GM20431 (cell line): ENCODE data around the gene PLSCR3.

Experiments
- in situ Hi-C: fragments of 300-500 bp; cut with MseI, MboI; formaldehyde crosslinking; loops from one replicate; pipeline ENCODE4 v1.15.0; 2020; ENCODE audit warnings: low sequenced_read_pairs; ENCODE audit not compliant: unreplicated experiment

The PLSCR3 gene

DNA sequence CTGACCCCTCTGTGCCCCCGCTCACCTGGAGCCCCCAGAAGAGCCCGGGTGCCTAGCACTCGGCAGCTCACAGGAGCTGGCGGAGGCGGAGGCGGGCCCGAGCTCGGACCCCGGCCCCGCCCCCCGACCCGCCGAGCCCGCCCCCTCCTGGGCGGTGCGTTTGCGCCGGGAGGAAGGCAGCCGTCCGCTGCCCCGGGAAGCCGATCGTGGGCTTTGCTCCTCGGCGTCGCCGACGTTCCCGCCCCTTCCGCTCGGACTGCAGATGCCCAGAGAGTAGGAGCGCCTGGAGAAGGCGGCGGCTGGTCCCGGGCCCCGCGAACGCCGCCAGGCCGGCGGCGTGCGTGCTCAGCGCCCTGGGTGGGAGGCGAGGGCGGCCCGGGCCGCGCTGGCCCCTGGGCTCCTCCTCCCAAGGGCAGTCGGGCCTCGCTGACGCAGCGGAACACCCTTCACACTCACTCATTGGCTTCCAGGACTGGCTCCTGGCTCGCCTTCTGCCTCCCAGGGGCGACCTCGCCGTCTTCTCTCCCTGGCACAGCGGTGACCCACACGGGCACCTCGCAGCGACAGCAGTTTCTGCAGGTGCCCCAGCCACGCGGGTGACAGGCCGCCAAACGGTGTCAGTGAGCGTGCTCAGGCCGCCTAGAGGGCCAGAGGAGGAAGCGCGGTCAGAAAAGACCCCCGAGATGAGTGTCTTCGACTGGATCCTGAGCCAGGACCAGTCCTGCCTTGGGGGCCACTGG lies at the start of gene PLSCR3:
Gene PLSCR3, minus strand, starts transcription at position 74 of the 740 bp plus-strand sequence. CDS start 415 bp downstream, outside the sequence.
- in situ Hi-C loops: no loop called here

DNA sequence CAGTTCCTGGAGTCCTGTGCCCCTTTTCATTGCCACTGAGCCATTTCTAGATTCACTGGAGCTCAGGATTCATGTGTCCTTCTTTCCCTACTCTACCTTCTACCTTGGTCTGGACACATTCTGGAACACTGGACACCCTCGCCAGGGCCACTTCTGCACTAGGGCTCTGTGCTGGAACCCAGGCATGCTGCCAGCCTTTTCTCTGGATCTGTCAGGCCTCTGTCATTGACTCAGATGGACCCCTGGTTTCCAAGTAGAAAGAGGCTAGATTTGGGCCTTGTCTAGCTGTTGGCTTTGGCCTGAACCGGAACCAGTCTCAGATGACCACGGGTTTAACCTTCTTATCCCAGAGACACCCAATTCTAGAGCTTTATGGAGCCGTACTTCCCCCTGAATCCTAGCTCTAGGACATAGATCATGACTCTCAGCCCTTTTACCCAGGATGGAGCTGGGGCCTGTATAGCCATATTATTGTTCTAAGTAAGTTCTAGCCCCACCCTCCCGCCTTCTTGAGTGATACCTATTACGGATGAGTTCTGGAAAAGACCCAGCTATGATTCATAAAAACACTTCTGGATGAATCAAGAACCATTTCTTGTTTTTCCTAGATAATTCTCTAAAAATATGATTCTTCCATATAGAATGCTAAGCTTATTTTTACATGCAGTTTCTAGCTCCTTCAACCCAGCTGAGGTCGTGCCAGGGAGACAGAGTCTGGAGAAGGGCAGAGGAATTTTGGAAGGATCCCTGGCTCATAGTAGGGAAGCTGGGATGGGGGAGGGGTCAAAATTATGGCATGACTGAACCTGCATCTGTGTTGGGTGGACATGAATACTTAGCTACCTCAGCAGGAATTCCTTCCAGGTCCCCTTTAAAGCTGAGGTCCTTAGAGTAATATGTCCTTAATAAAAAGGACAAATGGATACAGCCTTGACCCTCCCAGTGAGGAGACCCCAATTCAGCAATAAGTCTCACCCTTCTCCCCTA lies 49.5 kb upstream of the PLSCR3 start:
- in situ Hi-C loops: no loop called here

DNA sequence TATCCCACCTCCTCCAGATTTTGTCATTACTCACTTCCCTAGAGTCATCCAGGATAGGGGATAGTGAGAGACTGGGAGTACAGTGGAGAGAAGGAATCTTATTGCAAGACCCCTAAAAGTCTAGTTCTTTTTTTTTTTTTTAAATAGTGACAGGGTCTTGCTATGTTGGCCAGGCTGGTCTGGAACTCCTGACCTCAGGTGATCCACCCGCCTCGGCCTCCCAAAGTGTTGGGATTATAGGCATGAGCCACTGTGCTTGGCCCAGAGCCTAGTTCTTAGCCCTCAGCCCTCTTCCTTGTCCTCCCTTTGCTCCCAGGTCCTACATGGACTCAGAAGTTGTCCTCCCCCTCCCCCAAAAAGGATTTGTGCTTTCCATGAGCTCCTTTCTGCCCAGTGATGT lies 47.8 kb upstream of the PLSCR3 start:
- in situ Hi-C loops: no loop called here

DNA sequence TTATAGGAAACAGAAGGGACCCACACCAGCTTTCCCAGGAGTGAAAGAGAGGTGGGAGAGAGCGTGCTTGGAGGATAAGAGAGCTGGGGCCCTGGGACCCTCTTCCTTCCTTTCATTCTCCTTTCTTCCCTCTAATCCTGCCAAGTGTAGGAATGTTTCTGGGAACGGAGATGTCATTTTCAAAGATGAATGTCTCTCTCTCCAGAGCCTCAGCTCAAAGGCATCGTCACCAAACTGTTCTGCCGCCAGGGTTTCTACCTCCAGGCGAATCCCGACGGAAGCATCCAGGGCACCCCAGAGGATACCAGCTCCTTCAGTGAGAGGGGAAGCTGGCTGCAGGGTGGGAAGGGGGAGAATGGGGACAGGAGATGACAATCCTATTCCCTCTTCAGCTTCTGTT lies 46.9 kb upstream of the PLSCR3 start:
- in situ Hi-C loops: no loop called here

GRCh38 chr17:7440834-7441195 lies 46.5 kb upstream of the PLSCR3 start:
- in situ Hi-C loops: no loop called here

DNA sequence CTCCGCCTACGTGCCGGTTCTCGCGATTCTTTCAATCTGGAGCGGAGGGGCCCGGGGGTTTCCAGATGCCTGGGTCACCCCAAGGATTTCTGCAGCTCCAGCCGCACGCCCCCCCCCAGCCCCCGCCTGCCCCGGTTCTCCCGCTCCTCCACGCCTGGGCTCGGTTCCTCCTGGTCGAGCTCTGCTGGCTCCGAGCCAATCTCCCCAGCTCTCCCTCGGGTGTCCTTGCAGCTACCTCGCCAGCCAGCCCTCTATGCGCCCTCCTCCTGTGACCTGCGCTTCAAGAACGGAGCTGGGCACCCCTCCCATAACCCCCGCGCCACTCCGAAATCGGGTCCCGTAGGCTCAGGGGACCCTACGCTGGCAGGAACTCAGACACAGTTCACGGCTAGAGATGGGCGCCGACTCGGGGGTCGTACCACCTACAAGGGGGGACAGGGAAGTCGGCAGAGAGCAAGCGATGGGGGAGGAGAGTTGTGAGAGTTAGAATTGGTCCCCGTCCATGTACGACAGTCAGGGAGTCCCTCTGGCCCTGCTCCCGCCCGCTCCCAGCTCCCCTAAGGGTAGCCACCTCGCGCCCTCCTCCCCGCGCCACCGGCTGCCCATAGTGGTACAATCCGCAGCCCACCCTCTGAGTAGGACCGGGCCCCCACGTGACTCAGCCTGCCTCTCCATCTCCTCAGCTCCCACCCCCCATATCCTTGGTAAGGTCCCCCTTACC lies 45.9 kb upstream of the PLSCR3 start:
- in situ Hi-C loops: no loop called here

GRCh38 chr17:7439462-7440112 lies 45.3 kb upstream of the PLSCR3 start, which contains the start of gene FGF11:
FGF11 (plus strand) TSS chr17:7439512; CDS start chr17:7439621, 109 bp downstream.
- in situ Hi-C loops: no loop called here

GRCh38 chr17:7438656-7439460 lies 44.5 kb upstream of the PLSCR3 start:
- in situ Hi-C loops: no loop called here

- in situ Hi-C loops: no loop called here
Measured at GRCh38 chr17:7437950-7438614, 43.8 kb upstream of the PLSCR3 start.

GRCh38 chr17:7437369-7437863 lies 43.1 kb upstream of the PLSCR3 start:
- in situ Hi-C loops: no loop called here

- in situ Hi-C loops: no loop called here
Measured at GRCh38 chr17:7436556-7437368, 42.4 kb upstream of the PLSCR3 start.

DNA sequence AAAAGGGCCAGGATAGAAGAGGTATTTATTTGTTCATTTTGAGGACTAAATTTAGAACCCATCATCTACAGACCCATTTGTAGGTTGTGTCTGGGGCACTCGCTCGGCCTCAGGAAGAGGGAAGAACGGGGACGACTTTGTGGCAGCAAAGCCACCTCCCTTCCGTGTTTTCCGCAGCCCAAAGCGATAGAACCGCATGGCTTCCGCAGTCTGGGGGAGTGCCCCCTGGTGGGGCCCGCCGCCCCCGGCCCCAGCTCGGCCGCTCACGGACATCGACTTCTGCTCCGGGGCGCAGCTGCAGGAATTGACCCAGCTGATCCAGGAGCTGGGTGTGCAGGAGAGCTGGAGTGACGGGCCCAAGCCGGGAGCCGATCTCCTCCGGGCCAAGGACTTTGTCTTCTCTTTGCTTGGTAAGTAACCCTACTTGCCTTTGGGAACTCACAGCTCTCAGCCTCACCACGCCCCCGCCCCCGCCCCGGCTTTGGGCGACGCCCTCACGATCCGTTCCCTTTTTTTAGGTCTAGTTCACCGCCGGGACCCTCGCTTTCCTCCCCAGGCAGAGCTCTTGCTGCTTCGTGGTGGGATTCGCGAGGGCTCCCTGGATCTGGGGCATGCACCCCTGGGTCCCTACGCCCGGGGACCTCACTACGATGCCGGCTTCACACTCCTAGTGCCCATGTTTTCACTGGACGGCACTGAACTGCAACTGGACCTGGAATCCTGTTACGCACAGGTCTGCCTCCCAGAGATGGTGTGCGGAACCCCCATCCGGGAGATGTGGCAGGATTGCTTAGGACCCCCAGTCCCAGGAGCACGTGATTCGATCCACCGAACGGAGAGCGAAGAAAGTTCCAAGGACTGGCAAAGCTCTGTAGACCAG lies 41.6 kb upstream of the PLSCR3 start:
- in situ Hi-C loops: no loop called here

DNA sequence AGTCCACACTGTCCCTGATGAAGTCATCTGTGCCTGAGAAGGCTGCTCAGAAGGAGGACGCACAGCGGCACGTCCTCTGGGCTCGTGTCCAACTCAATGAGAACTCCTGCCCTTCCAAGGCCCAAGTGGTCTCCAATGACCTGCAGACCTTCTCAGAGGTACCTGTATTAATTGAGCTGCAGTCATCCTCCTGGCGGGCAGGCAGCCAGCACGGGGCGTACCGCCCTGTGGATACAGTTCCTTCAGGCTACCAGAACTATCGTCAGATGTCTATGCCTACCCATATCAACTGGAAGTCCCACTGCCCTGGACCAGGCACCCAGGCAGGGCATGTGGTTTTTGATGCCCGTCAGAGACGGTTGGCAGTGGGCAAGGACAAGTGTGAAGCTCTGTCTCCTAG lies 38.0 kb upstream of the PLSCR3 start:
- in situ Hi-C loops: no loop called here

GRCh38 chr17:7431231-7431630 lies 36.9 kb upstream of the PLSCR3 start:
- in situ Hi-C loops: no loop called here

- in situ Hi-C loops: no loop called here
Measured at GRCh38 chr17:7429722-7430121, 35.4 kb upstream of the PLSCR3 start.

- in situ Hi-C loops: no loop called here
Measured at GRCh38 chr17:7428557-7428956, 34.2 kb upstream of the PLSCR3 start, which contains the start of gene SPEM3. SPEM3 (plus strand) TSS chr17:7428857; CDS start chr17:7428903, 46 bp downstream.

GRCh38 chr17:7427549-7427948 lies 33.2 kb upstream of the PLSCR3 start:
- in situ Hi-C loops: no loop called here
